ENCODE data around the gene LCNL1.
A peak's percentile ranks its signal among the peaks of the same experiment; 100 is the strongest.
"Not testable (repeated sequence)": the region's sequence is repeated elsewhere in the genome, so short reads cannot be mapped to it uniquely, and the experiment has no call there.

Gene LCNL1

GRCh38 chr9:136997371-136997770 lies 14.6 kb downstream of the LCNL1 start:
- no peak for FAIRE-seq
- TF ChIP-seq, protein P1, sequence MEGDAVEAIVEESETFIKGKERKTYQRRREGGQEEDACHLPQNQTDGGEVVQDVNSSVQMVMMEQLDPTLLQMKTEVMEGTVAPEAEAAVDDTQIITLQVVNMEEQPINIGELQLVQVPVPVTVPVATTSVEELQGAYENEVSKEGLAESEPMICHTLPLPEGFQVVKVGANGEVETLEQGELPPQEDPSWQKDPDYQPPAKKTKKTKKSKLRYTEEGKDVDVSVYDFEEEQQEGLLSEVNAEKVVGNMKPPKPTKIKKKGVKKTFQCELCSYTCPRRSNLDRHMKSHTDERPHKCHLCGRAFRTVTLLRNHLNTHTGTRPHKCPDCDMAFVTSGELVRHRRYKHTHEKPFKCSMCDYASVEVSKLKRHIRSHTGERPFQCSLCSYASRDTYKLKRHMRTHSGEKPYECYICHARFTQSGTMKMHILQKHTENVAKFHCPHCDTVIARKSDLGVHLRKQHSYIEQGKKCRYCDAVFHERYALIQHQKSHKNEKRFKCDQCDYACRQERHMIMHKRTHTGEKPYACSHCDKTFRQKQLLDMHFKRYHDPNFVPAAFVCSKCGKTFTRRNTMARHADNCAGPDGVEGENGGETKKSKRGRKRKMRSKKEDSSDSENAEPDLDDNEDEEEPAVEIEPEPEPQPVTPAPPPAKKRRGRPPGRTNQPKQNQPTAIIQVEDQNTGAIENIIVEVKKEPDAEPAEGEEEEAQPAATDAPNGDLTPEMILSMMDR (IDR thresholded peaks at IDR 0.05; ENCODE audit: insufficient read depth, missing control alignments), result no peak
- no peak for DNase-seq (ENCODE audit: insufficient read length, low spot score)

GRCh38 chr9:136997830-136998234 lies 15.0 kb downstream of the LCNL1 start:
- DNase-seq (ENCODE audit: insufficient read length, low spot score), result no peak
- TF ChIP-seq, protein P1 (IDR thresholded peaks at IDR 0.05; ENCODE audit: insufficient read depth, missing control alignments), result no peak
- FAIRE-seq, result no peak

GRCh38 chr9:137000177-137000930 lies 17.6 kb downstream of the LCNL1 start:
- TF ChIP-seq, protein P1 (IDR thresholded peaks at IDR 0.05; ENCODE audit: insufficient read depth, missing control alignments), result no peak
- no peak for FAIRE-seq
- DNase-seq (ENCODE audit: insufficient read length, low spot score), result no peak

DNA sequence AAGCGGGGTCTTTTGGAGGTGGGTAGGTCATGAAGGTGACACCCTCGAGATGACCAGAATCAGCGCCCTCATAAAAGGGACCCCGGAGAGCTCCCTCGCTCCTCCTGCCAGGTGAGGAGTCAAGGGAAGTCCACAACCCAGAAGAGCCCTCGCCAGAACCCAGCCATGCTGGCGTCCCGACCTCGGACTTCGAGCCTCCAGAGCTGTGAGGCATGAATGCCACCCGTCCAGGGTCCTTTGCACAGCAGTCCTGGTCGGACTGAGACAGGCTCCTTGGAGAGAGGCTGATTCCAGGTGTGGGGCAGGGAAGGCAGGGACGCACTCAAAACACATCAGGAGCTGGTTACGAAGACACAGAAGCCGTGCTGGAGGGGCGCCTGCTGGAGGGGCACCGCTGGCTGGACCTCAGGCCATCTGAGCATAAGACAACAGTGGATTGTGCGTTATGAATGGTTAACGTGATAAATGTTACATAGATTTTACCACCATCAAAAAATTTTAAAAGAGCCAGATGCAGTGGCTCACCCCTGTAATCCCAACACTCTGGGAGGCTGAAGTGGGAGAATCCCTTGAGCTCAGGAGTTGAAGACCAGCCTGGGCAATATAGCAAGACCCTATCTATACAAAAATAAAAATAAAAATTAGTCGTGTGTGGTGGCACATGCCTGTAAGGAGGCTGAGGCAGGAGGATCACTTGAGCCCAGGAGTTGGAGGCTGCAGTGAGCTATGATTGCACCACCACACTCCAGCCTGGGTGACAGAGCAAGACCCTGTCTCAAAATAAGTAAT lies 19.3 kb downstream of the LCNL1 start:
- TF ChIP-seq, protein P1 (IDR thresholded peaks at IDR 0.05; ENCODE audit: insufficient read depth, missing control alignments), result no peak
- DNase-seq (ENCODE audit: insufficient read length, low spot score), result no peak
- no peak for FAIRE-seq

GRCh38 chr9:137002646-137003041 lies 19.9 kb downstream of the LCNL1 start:
- FAIRE-seq (no peak), DNase-seq (ENCODE audit: insufficient read length, low spot score) (no peak)
- TF ChIP-seq, protein P1 (IDR thresholded peaks at IDR 0.05; ENCODE audit: insufficient read depth, missing control alignments), result no peak

DNA sequence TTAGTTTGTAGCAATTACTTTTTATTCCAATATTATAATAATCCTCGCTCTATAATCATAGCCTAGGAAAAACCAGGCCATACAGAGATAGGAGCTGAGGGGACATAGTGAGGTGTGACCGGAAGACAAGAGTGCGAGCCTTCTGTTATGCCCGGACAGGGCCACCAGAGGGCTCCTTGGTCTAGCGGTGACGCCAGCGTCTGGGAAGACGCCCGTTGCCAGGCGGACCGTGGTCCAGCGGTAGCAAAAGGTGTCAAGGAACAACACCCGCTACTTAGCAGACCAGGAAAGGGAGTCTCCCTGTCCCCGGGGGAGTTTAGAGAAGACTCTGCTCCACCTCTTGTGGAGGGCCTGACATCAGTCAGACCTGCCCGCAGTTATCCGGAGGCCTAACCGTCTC lies 21.5 kb downstream of the LCNL1 start:
- TF ChIP-seq, protein P1 (IDR thresholded peaks at IDR 0.05; ENCODE audit: insufficient read depth, missing control alignments), result peak; percentile 13
- FAIRE-seq; DNase-seq (ENCODE audit: insufficient read length, low spot score): not testable (repeated sequence)
